CD14-positive monocyte (primary cell): ENCODE results near the gene DOCK8. TPM values are rescaled to one million over a fixed set of nuclear protein-coding genes. Genes with fewer than 3 reads are reported as not detected.
A peak's percentile ranks its signal among the peaks of the same experiment; 100 is the strongest.

ENCODE experiments used
- DNase-seq, 3 donors: peaks; one replicate each; pipeline ENCODE4 v3.0.0-alpha.2; 2011 to 2022
- H2AFZ ChIP-seq: 2 replicates; pipeline ENCODE4 v1.6.0; 2012; ENCODE audit warnings: mild to moderate bottlenecking, low read depth, low read length, inconsistent platforms; ENCODE audit not compliant: insufficient read depth, poor library complexity, severe bottlenecking
- H3K27ac ChIP-seq, 2 donors: 1 replicate in 1 of 2; 2 replicates in 1 of 2; pipeline ENCODE4 v1.5.1; 2012 to 2013; ENCODE audit warnings: low read length in 2 of 2, control low read depth in 1 of 2, inconsistent platforms in 1 of 2, low read depth in 1 of 2, mild to moderate bottlenecking in 1 of 2
- H3K27me3 ChIP-seq, 2 donors: one replicate each; pipeline versions ENCODE4 v1.6.0 to v1.6.1; 2011 to 2013; ENCODE audit warnings: low read length in 2 of 2; ENCODE audit not compliant: control insufficient read depth in 2 of 2, insufficient read depth in 2 of 2
- H3K36me3 ChIP-seq, 2 donors: replicated peaks in 1 of 2; 1 replicate in 1 of 2; 2 replicates in 1 of 2; pipeline versions ENCODE4 v1.5.1 to v1.6.1; 2012 to 2013; ENCODE audit warnings: low read length in 2 of 2, control low read depth in 1 of 2, inconsistent platforms in 1 of 2, mild to moderate bottlenecking in 1 of 2; ENCODE audit not compliant: insufficient read depth in 2 of 2, control insufficient read depth in 1 of 2
- H3K4me1 ChIP-seq, 2 donors: 1 replicate in 1 of 2; 2 replicates in 1 of 2; pipeline versions ENCODE4 v1.5.1 to v1.6.1; 2012 to 2013; ENCODE audit warnings: low read length in 2 of 2, control low read depth in 1 of 2, inconsistent platforms in 1 of 2, mild to moderate bottlenecking in 1 of 2, moderate library complexity in 1 of 2; ENCODE audit not compliant: insufficient read depth in 2 of 2, control insufficient read depth in 1 of 2
- H3K4me2 ChIP-seq: replicated peaks from 2 replicates; pipeline ENCODE3; 2012; ENCODE audit warnings: low read length, moderate library complexity, mild to moderate bottlenecking; ENCODE audit not compliant: poor library complexity, severe bottlenecking; ENCODE audit errors: extremely low read depth
- H3K4me3 ChIP-seq, 3 experiments: fragments of 200-600 bp in 1 of 3; sonication (generic) in 1 of 3; replicated peaks in 1 of 3; 1 replicate in 2 of 3; 2 replicates in 1 of 3; pipeline ENCODE4 v1.5.1; 2011 to 2013; ENCODE audit warnings: low read length in 3 of 3, mild to moderate bottlenecking in 3 of 3, control low read depth in 2 of 3, low read depth in 2 of 3, inconsistent platforms in 1 of 3, moderate library complexity in 1 of 3
- H3K79me2 ChIP-seq: 2 replicates; pipeline ENCODE4 v1.6.0; 2012; ENCODE audit warnings: mild to moderate bottlenecking, control low read depth, inconsistent platforms, low read length, moderate library complexity; ENCODE audit not compliant: insufficient read depth
- H3K9ac ChIP-seq: 2 replicates; pipeline ENCODE4 v1.6.0; 2017; ENCODE audit warnings: low read length, mild to moderate bottlenecking; ENCODE audit not compliant: insufficient read depth, poor library complexity, severe bottlenecking
- H3K9me3 ChIP-seq, 2 donors: replicated peaks in 1 of 2; 1 replicate in 1 of 2; 2 replicates in 1 of 2; pipeline versions ENCODE4 v1.5.1 to v1.6.1; 2012 to 2013; ENCODE audit warnings: low read length in 2 of 2, control low read depth in 1 of 2; ENCODE audit not compliant: control insufficient read depth in 1 of 2, insufficient read depth in 1 of 2
- H4K20me1 ChIP-seq: 2 replicates; pipeline ENCODE4 v1.6.0; 2012; ENCODE audit warnings: mild to moderate bottlenecking, low read length, control low read depth, moderate library complexity; ENCODE audit not compliant: insufficient read depth
- H3K27ac Mint-ChIP-seq, 7 donors: one replicate each; pipeline ENCODE4 v1.8.0; 2020; ENCODE audit warnings: mild to moderate bottlenecking in 7 of 7, mixed read lengths in 7 of 7, moderate library complexity in 6 of 7, inconsistent platforms in 2 of 7
- H3K27me3 Mint-ChIP-seq, 3 donors: one replicate each; pipeline ENCODE4 v1.8.0; 2021 to 2022; ENCODE audit warnings: low read depth in 3 of 3, mild to moderate bottlenecking in 3 of 3, mixed read lengths in 3 of 3, moderate library complexity in 3 of 3, inconsistent platforms in 1 of 3
- H3K36me3 Mint-ChIP-seq, 2 donors: one replicate each; pipeline ENCODE4 v1.8.0; 2020; ENCODE audit warnings: mixed read lengths in 2 of 2, inconsistent platforms in 1 of 2, mild to moderate bottlenecking in 1 of 2
- H3K4me1 Mint-ChIP-seq: one replicate; pipeline ENCODE4 v1.8.0; 2020; ENCODE audit warnings: mild to moderate bottlenecking, mixed read lengths
- H3K4me3 Mint-ChIP-seq, 2 donors: one replicate each; pipeline ENCODE4 v1.8.0; 2020; ENCODE audit warnings: mild to moderate bottlenecking in 2 of 2, mixed read lengths in 2 of 2, moderate library complexity in 1 of 2
- H3K9me3 Mint-ChIP-seq, 7 donors: one replicate each; pipeline ENCODE4 v1.8.0; 2020 to 2022; ENCODE audit warnings: mixed read lengths in 7 of 7, mild to moderate bottlenecking in 6 of 7, moderate library complexity in 6 of 7, inconsistent platforms in 2 of 7
- CTCF ChIP-seq: fragments of 200-600 bp; IDR thresholded peaks from one replicate; pipeline ENCODE4 v1.8.0; 2022; ENCODE audit warnings: antibody characterized with exemption, mild to moderate bottlenecking
- WGBS: methylation state at CpG from one replicate; pipeline ENCODE4 v1.1.5; 2013; ENCODE audit warnings: missing lambda C conversion rate; ENCODE audit not compliant: insufficient coverage; 5-methylcytosine and 5-hydroxymethylcytosine counted together
- intact Hi-C, 2 donors: fragments of 100-400 bp; cut with micrococcal nuclease; formaldehyde crosslinking; loops; one replicate each; pipeline versions ENCODE4 v1.15.0 to v1.15.1; 2023
- polyA plus RNA-seq, 3 donors: library from polyadenylated mRNA; depleted of rRNA in 1 of 3; unstranded in 2 of 3; stranded (reverse) in 1 of 3; fragments of 300-500 nt in 2 of 3; fragments of >200 nt in 1 of 3; fragmentation: Illumina TruSeq in 2 of 3; gene quantifications; 1 replicate in 2 of 3; 2 replicates in 1 of 3; pipeline ENCODE4 v1.2.3, GENCODE V29; 2012 to 2021

The DOCK8 gene
- polyA plus RNA-seq, 3 donors, result 46.8 to 100 (median 95.4) TPM

GRCh38 chr9:495739-496138, 281.1 kb downstream of the DOCK8 start:
- Histone ChIP-seq H3K4me1 (no peaks in the 10 kb centered on the region), H3K36me3 (no peaks in the 10 kb centered on the region), H3K27ac (no peak overlapping the region), H3K4me2 (no peak overlapping the region), H3K79me2 (no peaks in the 10 kb centered on the region), H3K9me3 (no peaks in the 10 kb centered on the region), H3K4me3 (no peak overlapping the region), H2AFZ (no peak overlapping the region), H3K9ac (no peak overlapping the region), H3K27me3 (peaks cover 3 to 8% of the 10 kb centered on the region in 2 donors), H4K20me1 (no peaks in the 10 kb centered on the region)
- intact Hi-C loops, result no loop called here
- no peaks in the 10 kb centered on the region for H3K4me1 Mint-ChIP-seq
- no CpG with 5 or more reads among the region's 1 CpG for WGBS
- TF ChIP-seq CTCF, result no peak
- H3K9me3 Mint-ChIP-seq, result peaks cover 0 to 3% (median 0%) of the 10 kb centered on the region in 7 donors
- H3K27me3 Mint-ChIP-seq, result peaks cover 6 to 16% (median 16%) of the 10 kb centered on the region in 3 donors
- no peak overlapping the region for H3K4me3 Mint-ChIP-seq
- no peak overlapping the region for H3K27ac Mint-ChIP-seq
- no peaks in the 10 kb centered on the region for H3K36me3 Mint-ChIP-seq
- no peak for DNase-seq

GRCh38 chr9:503326-503725, 288.7 kb downstream of the DOCK8 start:
- Histone ChIP-seq H3K36me3 (no peaks in the 10 kb centered on the region), H3K9ac (no peak overlapping the region), H3K27ac (no peak overlapping the region), H3K79me2 (no peaks in the 10 kb centered on the region), H3K27me3 (peaks cover 30 to 62% of the 10 kb centered on the region in 2 donors), H3K9me3 (peaks cover 0 to 16% of the 10 kb centered on the region in 2 donors), H2AFZ (peak overlapping the region; percentile 90), H3K4me3 (peak overlapping the region in 1 of 3 experiments; percentile 79), H4K20me1 (no peaks in the 10 kb centered on the region), H3K4me1 (peaks cover 14 to 20% of the 10 kb centered on the region in 2 donors), H3K4me2 (peak overlapping the region; percentile 82)
- Mint-ChIP-seq H3K4me1 (peaks cover 16% of the 10 kb centered on the region), H3K4me3 (peak overlapping the region; percentile 78 to 89), H3K27me3 (peaks cover 50 to 78% (median 72%) of the 10 kb centered on the region in 3 donors), H3K9me3 (peaks cover 0 to 10% (median 3%) of the 10 kb centered on the region in 7 donors), H3K36me3 (no peaks in the 10 kb centered on the region), H3K27ac (no peak overlapping the region)
- intact Hi-C loops, result no loop called here
- no peak for TF ChIP-seq CTCF
- no peak for DNase-seq
- WGBS, result 100% methylated on average over 2 of the region's 9 CpGs
